ENCODE results near the gene EPHB3.

The EPHB3 gene

GRCh38 chr3:184561061-184561912, at the start of gene EPHB3:
Gene EPHB3 (plus strand): TSS chr3:184561785. CDS start chr3:184562236, 451 bp downstream.
- H3K4me3 Mint-ChIP-seq, result peak within 1 kb of the TSS; percentile 66
- H3K9me3 Mint-ChIP-seq, result no peaks in the 10 kb centered on the region
- H3K27ac Mint-ChIP-seq, result peak within 1 kb of the TSS; percentile 27
- H3K27me3 Mint-ChIP-seq, result peaks cover 39% of the 10 kb centered on the region
- no peaks in the 10 kb centered on the region for H3K36me3 Mint-ChIP-seq (ENCODE audit: low read depth)
- peaks cover 20% of the 10 kb centered on the region for H3K4me1 Mint-ChIP-seq (ENCODE audit: low read depth)

- Mint-ChIP-seq H3K27ac (no peak overlapping the region), H3K9me3 (no peaks in the 10 kb centered on the region), H3K27me3 (peaks cover 63% of the 10 kb centered on the region), H3K4me3 (no peak overlapping the region), H3K36me3 (ENCODE audit: low read depth) (no peaks in the 10 kb centered on the region), H3K4me1 (ENCODE audit: low read depth) (peaks cover 11% of the 10 kb centered on the region)
These were observed 49.0 kb upstream of the EPHB3 start for GRCh38 chr3:184512621-184513020.

GRCh38 chr3:184513276-184514170, 48.1 kb upstream of the EPHB3 start:
- peaks cover 65% of the 10 kb centered on the region for H3K27me3 Mint-ChIP-seq
- no peak overlapping the region for H3K27ac Mint-ChIP-seq
- no peaks in the 10 kb centered on the region for H3K36me3 Mint-ChIP-seq (ENCODE audit: low read depth)
- H3K9me3 Mint-ChIP-seq, result no peaks in the 10 kb centered on the region
- H3K4me1 Mint-ChIP-seq (ENCODE audit: low read depth), result peaks cover 11% of the 10 kb centered on the region
- H3K4me3 Mint-ChIP-seq, result peak overlapping the region; percentile 63

GRCh38 chr3:184514171-184514490, 47.5 kb upstream of the EPHB3 start:
- Mint-ChIP-seq H3K4me1 (ENCODE audit: low read depth) (peaks cover 11% of the 10 kb centered on the region), H3K27me3 (peaks cover 71% of the 10 kb centered on the region)

GRCh38 chr3:184523825-184524615, 37.6 kb upstream of the EPHB3 start:
- Mint-ChIP-seq H3K27ac (no peak overlapping the region), H3K4me3 (no peak overlapping the region), H3K9me3 (no peaks in the 10 kb centered on the region), H3K4me1 (ENCODE audit: low read depth) (peaks cover 21% of the 10 kb centered on the region), H3K36me3 (ENCODE audit: low read depth) (no peaks in the 10 kb centered on the region), H3K27me3 (peaks cover 57% of the 10 kb centered on the region)

More at GRCh38 chr3:184514171-184514490, 47.5 kb upstream of the EPHB3 start:
- Mint-ChIP-seq H3K27ac (no peak overlapping the region), H3K9me3 (no peaks in the 10 kb centered on the region), H3K4me3 (peak overlapping the region; percentile 22), H3K36me3 (ENCODE audit: low read depth) (no peaks in the 10 kb centered on the region)

GRCh38 chr3:184524981-184525336, 36.6 kb upstream of the EPHB3 start:
- Mint-ChIP-seq H3K27me3 (peaks cover 51% of the 10 kb centered on the region), H3K9me3 (no peaks in the 10 kb centered on the region), H3K4me1 (ENCODE audit: low read depth) (peaks cover 21% of the 10 kb centered on the region), H3K27ac (peak overlapping the region; percentile 53), H3K36me3 (ENCODE audit: low read depth) (no peaks in the 10 kb centered on the region), H3K4me3 (peak overlapping the region; percentile 81)

- Mint-ChIP-seq H3K9me3 (no peaks in the 10 kb centered on the region), H3K36me3 (ENCODE audit: low read depth) (no peaks in the 10 kb centered on the region), H3K27ac (peak overlapping the region; percentile 53), H3K4me3 (peak overlapping the region; percentile 81), H3K27me3 (peaks cover 52% of the 10 kb centered on the region), H3K4me1 (ENCODE audit: low read depth) (peaks cover 21% of the 10 kb centered on the region)
These were observed 36.1 kb upstream of the EPHB3 start for GRCh38 chr3:184525337-184526087.

GRCh38 chr3:184526088-184526433, 35.5 kb upstream of the EPHB3 start:
- Mint-ChIP-seq H3K27me3 (peaks cover 57% of the 10 kb centered on the region), H3K4me1 (ENCODE audit: low read depth) (peaks cover 21% of the 10 kb centered on the region), H3K27ac (no peak overlapping the region), H3K4me3 (no peak overlapping the region), H3K36me3 (ENCODE audit: low read depth) (no peaks in the 10 kb centered on the region), H3K9me3 (no peaks in the 10 kb centered on the region)

- H3K27me3 Mint-ChIP-seq, result peaks cover 26% of the 10 kb centered on the region
- no peak overlapping the region for H3K27ac Mint-ChIP-seq
- no peaks in the 10 kb centered on the region for H3K4me1 Mint-ChIP-seq (ENCODE audit: low read depth)
- H3K36me3 Mint-ChIP-seq (ENCODE audit: low read depth), result no peaks in the 10 kb centered on the region
- no peaks in the 10 kb centered on the region for H3K9me3 Mint-ChIP-seq
- H3K4me3 Mint-ChIP-seq, result no peak overlapping the region
These were observed 29.8 kb upstream of the EPHB3 start for GRCh38 chr3:184531626-184532280.

- no peaks in the 10 kb centered on the region for H3K4me1 Mint-ChIP-seq (ENCODE audit: low read depth)
- peaks cover 20% of the 10 kb centered on the region for H3K27me3 Mint-ChIP-seq
These were observed 28.4 kb upstream of the EPHB3 start for GRCh38 chr3:184532940-184533732.

GRCh38 chr3:184537885-184538665, 23.5 kb upstream of the EPHB3 start:
- H3K27me3 Mint-ChIP-seq, result peaks cover 21% of the 10 kb centered on the region
- H3K9me3 Mint-ChIP-seq, result no peaks in the 10 kb centered on the region
- H3K4me1 Mint-ChIP-seq (ENCODE audit: low read depth), result no peaks in the 10 kb centered on the region
- no peak overlapping the region for H3K4me3 Mint-ChIP-seq
- H3K36me3 Mint-ChIP-seq (ENCODE audit: low read depth), result no peaks in the 10 kb centered on the region
- no peak overlapping the region for H3K27ac Mint-ChIP-seq

More at GRCh38 chr3:184532940-184533732, 28.4 kb upstream of the EPHB3 start:
- Mint-ChIP-seq H3K36me3 (ENCODE audit: low read depth) (no peaks in the 10 kb centered on the region), H3K4me3 (no peak overlapping the region), H3K9me3 (no peaks in the 10 kb centered on the region), H3K27ac (no peak overlapping the region)

- no peak overlapping the region for H3K27ac Mint-ChIP-seq
- peaks cover 25% of the 10 kb centered on the region for H3K27me3 Mint-ChIP-seq
- H3K4me3 Mint-ChIP-seq, result no peak overlapping the region
- H3K36me3 Mint-ChIP-seq (ENCODE audit: low read depth), result no peaks in the 10 kb centered on the region
- no peaks in the 10 kb centered on the region for H3K9me3 Mint-ChIP-seq
- peaks cover 3% of the 10 kb centered on the region for H3K4me1 Mint-ChIP-seq (ENCODE audit: low read depth)
These were observed 22.7 kb upstream of the EPHB3 start for GRCh38 chr3:184538666-184539431.

Measured in stimulated activated naive CD8-positive, alpha-beta T cell treated with anti-CD3 and anti-CD28 coated beads, Interleukin-15, Interleukin-2, amounts not matched to agents 100 ng/mL and 50 ng/mL, for 24 hours (primary cell).